Choroid plexus epithelial cell (primary cell): ENCODE results near the gene ULK4.

ENCODE experiments used
- DNase-seq: peaks from one replicate; pipeline ENCODE4 v3.0.0-alpha.2; 2010; ENCODE audit warnings: low read depth
- H3K4me3 ChIP-seq: 2 replicates; pipeline ENCODE4 v1.5.1; 2011; ENCODE audit warnings: low read depth, mild to moderate bottlenecking, control low read depth, low read length, moderate library complexity
- CTCF ChIP-seq: conservative IDR thresholded peaks from 2 replicates; pipeline ENCODE4 v1.5.1; 2011; ENCODE audit warnings: low read depth, mild to moderate bottlenecking, control low read depth, inconsistent platforms, low read length, moderate library complexity

Gene ULK4

GRCh38 chr3:41661796-41662195, 300.1 kb downstream of the ULK4 start:
- no peak overlapping the region for H3K4me3 ChIP-seq
- TF ChIP-seq CTCF = no peak
- no peak for DNase-seq

- no peak for TF ChIP-seq CTCF
- H3K4me3 ChIP-seq = no peak overlapping the region
- no peak for DNase-seq
Measured at GRCh38 chr3:41660510-41660909, 301.4 kb downstream of the ULK4 start.

- H3K4me3 ChIP-seq = no peak overlapping the region
- no peak for TF ChIP-seq CTCF
- peak; percentile 91 for DNase-seq
Measured at GRCh38 chr3:41653571-41654239, 308.2 kb downstream of the ULK4 start.

- no peak for TF ChIP-seq CTCF
- no peak overlapping the region for H3K4me3 ChIP-seq
- no peak for DNase-seq
Measured at GRCh38 chr3:41652931-41653330, 309.0 kb downstream of the ULK4 start.

GRCh38 chr3:41652506-41652905, 309.4 kb downstream of the ULK4 start:
- no peak overlapping the region for H3K4me3 ChIP-seq
- TF ChIP-seq CTCF = no peak
- DNase-seq = no peak

- no peak overlapping the region for H3K4me3 ChIP-seq
- DNase-seq = no peak
- TF ChIP-seq CTCF = no peak
Measured at GRCh38 chr3:41651718-41652117, 310.2 kb downstream of the ULK4 start.

GRCh38 chr3:41650406-41650805, 311.5 kb downstream of the ULK4 start:
- no peak for DNase-seq
- TF ChIP-seq CTCF = no peak

More at GRCh38 chr3:41650406-41650805, 311.5 kb downstream of the ULK4 start:
- no peak overlapping the region for H3K4me3 ChIP-seq
